ENCODE data around the gene SLC38A4.

DNA sequence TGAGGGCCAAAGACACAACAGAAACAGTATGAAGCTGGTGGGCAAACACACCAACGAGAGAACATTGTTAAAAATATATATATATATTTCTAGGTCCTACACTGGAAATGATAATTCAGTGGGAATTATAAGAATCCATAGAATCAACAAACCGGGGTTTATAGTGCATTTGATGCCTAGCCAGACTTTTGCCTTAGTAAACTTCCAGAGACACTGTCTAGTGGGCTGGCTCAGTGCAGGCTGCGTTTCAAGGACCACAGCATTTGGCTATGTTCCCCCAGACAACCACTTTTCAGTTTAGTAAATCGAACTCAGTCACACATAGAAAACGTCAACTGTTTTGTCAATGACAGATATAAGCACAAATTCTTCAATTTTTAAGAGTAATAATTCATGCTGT is 41.9 kb downstream of the SLC38A4 start:
- TF ChIP-seq SIN3A (IDR thresholded peaks at IDR 0.05; ENCODE audit: borderline replicate concordance, insufficient read depth, low read length) (no peak), TAF1 (IDR thresholded peaks at IDR 0.05; ENCODE audit: borderline replicate concordance, insufficient read depth, low read length) (no peak), POLR2AphosphoS5 (IDR thresholded peaks at IDR 0.05; ENCODE audit: low read depth, low read length) (no peak), REST (IDR thresholded peaks at IDR 0.05; ENCODE audit: insufficient read depth in 1 of 2, low read depth in 2 of 2, low read length in 2 of 2) (no peak)

Data from PFSK-1 (cell line).